H9 (cell line): ENCODE results near the gene TTC3. TPM values are rescaled to one million over a fixed set of nuclear protein-coding genes. Genes with fewer than 3 reads are reported as not detected.

Source experiments
- DNase-seq: peaks from one replicate; pipeline ENCODE4 v3.0.0-alpha.2; 2017
- H2AFZ ChIP-seq: one replicate; pipeline ENCODE4 v1.6.1; 2013; ENCODE audit warnings: mild to moderate bottlenecking, low read length, control low read depth, moderate library complexity
- H2AK5ac ChIP-seq: 2 replicates; pipeline ENCODE4 v1.6.1; 2013; ENCODE audit warnings: low read length, control low read depth, mixed read lengths; ENCODE audit not compliant: insufficient read length
- H2BK120ac ChIP-seq: one replicate; pipeline ENCODE4 v1.6.1; 2013; ENCODE audit warnings: low read depth, mild to moderate bottlenecking, low read length, control low read depth, inconsistent platforms; ENCODE audit not compliant: poor library complexity, severe bottlenecking
- H2BK12ac ChIP-seq: 2 replicates; pipeline ENCODE4 v1.6.1; 2013; ENCODE audit warnings: low read length, control low read depth, mixed read lengths, low read depth; ENCODE audit not compliant: insufficient read length
- H2BK15ac ChIP-seq: 2 replicates; pipeline ENCODE4 v1.6.1; 2013; ENCODE audit warnings: low read depth, low read length, control low read depth
- H2BK20ac ChIP-seq: one replicate; pipeline ENCODE4 v1.6.1; 2013; ENCODE audit warnings: low read depth, mild to moderate bottlenecking, low read length, control low read depth, inconsistent platforms; ENCODE audit not compliant: poor library complexity, severe bottlenecking
- H2BK5ac ChIP-seq: 2 replicates; pipeline ENCODE4 v1.6.1; 2013; ENCODE audit warnings: low read length, control low read depth, mixed read lengths; ENCODE audit not compliant: insufficient read length
- H3K14ac ChIP-seq: 2 replicates; pipeline ENCODE4 v1.6.1; 2013; ENCODE audit warnings: low read length, control low read depth; ENCODE audit not compliant: insufficient read depth
- H3K18ac ChIP-seq: 2 replicates; pipeline ENCODE4 v1.6.1; 2013; ENCODE audit warnings: low read depth, mild to moderate bottlenecking, mixed read lengths, low read length, control low read depth; ENCODE audit not compliant: insufficient read length
- H3K23ac ChIP-seq: 2 replicates; pipeline ENCODE4 v1.6.1; 2013; ENCODE audit warnings: low read length, control low read depth, mixed read lengths, low read depth; ENCODE audit not compliant: insufficient read length
- H3K23me2 ChIP-seq: 2 replicates; pipeline ENCODE4 v1.6.1; 2013; ENCODE audit warnings: low read depth, mild to moderate bottlenecking, mixed read lengths, low read length, control low read depth; ENCODE audit not compliant: insufficient read length, poor library complexity, severe bottlenecking
- H3K27ac ChIP-seq: 2 replicates; pipeline ENCODE4 v1.5.1; 2013; ENCODE audit warnings: low read length, control low read depth, mixed read lengths, low read depth; ENCODE audit not compliant: insufficient read length
- H3K27me3 ChIP-seq: 2 replicates; pipeline ENCODE4 v1.6.1; 2013; ENCODE audit warnings: low read length, control low read depth, inconsistent platforms; ENCODE audit not compliant: insufficient read depth
- H3K4ac ChIP-seq: 2 replicates; pipeline ENCODE4 v1.6.1; 2013; ENCODE audit warnings: low read depth, mild to moderate bottlenecking, control low read depth, inconsistent platforms, low read length, moderate library complexity
- H3K4me1 ChIP-seq: 2 replicates; pipeline ENCODE4 v1.6.1; 2013; ENCODE audit warnings: low read length, control low read depth, inconsistent platforms; ENCODE audit not compliant: insufficient read depth
- H3K4me2 ChIP-seq: 2 replicates; pipeline ENCODE4 v1.6.1; 2013; ENCODE audit warnings: low read length, control low read depth, mixed read lengths; ENCODE audit not compliant: insufficient read length, insufficient read depth
- H3K56ac ChIP-seq: 2 replicates; pipeline ENCODE4 v1.6.1; 2013; ENCODE audit warnings: low read depth, mild to moderate bottlenecking, mixed read lengths, low read length, control low read depth; ENCODE audit not compliant: insufficient read length
- H3K79me1 ChIP-seq: 2 replicates; pipeline ENCODE4 v1.6.1; 2013; ENCODE audit warnings: low read depth, mild to moderate bottlenecking, moderate library complexity, low read length, control low read depth, inconsistent platforms; ENCODE audit not compliant: insufficient read depth, poor library complexity, severe bottlenecking
- H3K79me2 ChIP-seq: 2 replicates; pipeline ENCODE4 v1.6.1; 2013; ENCODE audit warnings: low read length, control low read depth, inconsistent platforms; ENCODE audit not compliant: insufficient read depth
- H3K9ac ChIP-seq: 2 replicates; pipeline ENCODE4 v1.6.1; 2013; ENCODE audit warnings: low read length, control low read depth, mixed read lengths; ENCODE audit not compliant: insufficient read length; ENCODE audit errors: extremely low read depth
- H3K9me3 ChIP-seq: one replicate; pipeline ENCODE4 v1.6.1; 2013; ENCODE audit warnings: low read depth, low read length, inconsistent platforms; ENCODE audit not compliant: control insufficient read depth
- H3T11ph ChIP-seq: one replicate; pipeline ENCODE4 v1.6.1; 2013; ENCODE audit warnings: mild to moderate bottlenecking, low read length, control low read depth, inconsistent platforms
- H4K20me1 ChIP-seq: one replicate; pipeline ENCODE4 v1.6.1; 2013; ENCODE audit not compliant: control insufficient read depth, insufficient read length, insufficient read depth
- H4K5ac ChIP-seq: 2 replicates; pipeline ENCODE4 v1.6.1; 2013; ENCODE audit warnings: low read depth, mild to moderate bottlenecking, mixed read lengths, low read length, control low read depth; ENCODE audit not compliant: insufficient read length
- H4K8ac ChIP-seq: replicated peaks from 2 replicates; pipeline ENCODE4 v1.6.1; 2013; ENCODE audit warnings: low read length, control low read depth, mixed read lengths, low read depth; ENCODE audit not compliant: insufficient read length
- H4K91ac ChIP-seq: 2 replicates; pipeline ENCODE4 v1.6.1; 2013; ENCODE audit warnings: low read depth, mild to moderate bottlenecking, moderate library complexity, mixed read lengths, low read length, control low read depth; ENCODE audit not compliant: insufficient read length
- H3K27ac Mint-ChIP-seq, 3 experiments: 2 replicates in 2 of 3; 3 replicates in 1 of 3; pipeline ENCODE4 v1.8.0; 2020 to 2021; ENCODE audit warnings: mixed read lengths in 3 of 3, mild to moderate bottlenecking in 1 of 3, moderate library complexity in 1 of 3
- H3K27me3 Mint-ChIP-seq: 2 replicates; pipeline ENCODE4 v1.8.0; 2021; ENCODE audit warnings: low read depth, mild to moderate bottlenecking, moderate library complexity, mixed read lengths
- H3K36me3 Mint-ChIP-seq, 3 experiments: 2 replicates in 2 of 3; 3 replicates in 1 of 3; pipeline ENCODE4 v1.8.0; 2020 to 2021; ENCODE audit warnings: low read depth in 3 of 3, mixed read lengths in 3 of 3; ENCODE audit not compliant: insufficient read depth in 1 of 3
- H3K4me1 Mint-ChIP-seq, 2 experiments: 2 replicates each; pipeline ENCODE4 v1.8.0; 2020; ENCODE audit warnings: mixed read lengths in 2 of 2
- H3K4me3 Mint-ChIP-seq, 2 experiments: 2 replicates in 1 of 2; 3 replicates in 1 of 2; pipeline ENCODE4 v1.8.0; 2020 to 2021; ENCODE audit warnings: mild to moderate bottlenecking in 2 of 2, mixed read lengths in 2 of 2, moderate library complexity in 1 of 2
- H3K9me3 Mint-ChIP-seq, 2 experiments: 2 replicates in 1 of 2; 3 replicates in 1 of 2; pipeline ENCODE4 v1.8.0; 2020; ENCODE audit warnings: mild to moderate bottlenecking in 2 of 2, mixed read lengths in 2 of 2, moderate library complexity in 1 of 2
- CTCF ChIP-seq: fragments of 200-600 bp; sonication (generic); conservative IDR thresholded peaks from 3 replicates; pipeline ENCODE4 v1.8.0; 2021; ENCODE audit warnings: antibody characterized with exemption, mild to moderate bottlenecking
- WGBS: extraction: QIAGEN DNeasy Blood & Tissue Kit; methylation state at CpG from one replicate; pipeline ENCODE4 v1.1.7; 2013; ENCODE audit warnings: missing lambda C conversion rate, low lambda C conversion rate, mixed read lengths; ENCODE audit not compliant: insufficient read length; ENCODE audit errors: extremely low coverage; 5-methylcytosine and 5-hydroxymethylcytosine counted together
- total RNA-seq: library from RNA; stranded (reverse); gene quantifications from 2 replicates; pipeline ENCODE4 v1.2.1, GENCODE V29; 2021

Gene TTC3
- total RNA-seq, 1 experiment from 2014 or later = 46.5 TPM

- Histone ChIP-seq H3K4ac (no peak overlapping the region), H3K4me2 (no peak overlapping the region), H3K79me2 (no peaks in the 10 kb centered on the region), H2BK15ac (no peak overlapping the region), H3K14ac (no peak overlapping the region), H4K91ac (no peak overlapping the region), H3K27ac (no peak overlapping the region), H3K9ac (no peak overlapping the region), H2BK120ac (no peak overlapping the region), H3K56ac (no peak overlapping the region), H2BK5ac (no peak overlapping the region), H4K5ac (no peak overlapping the region), H3T11ph (no peak overlapping the region), H3K4me1 (no peaks in the 10 kb centered on the region), H3K9me3 (no peaks in the 10 kb centered on the region), H2BK12ac (no peak overlapping the region), H3K18ac (no peak overlapping the region), H3K23ac (no peak overlapping the region), H4K8ac (no peak overlapping the region), H2AFZ (no peak overlapping the region), H3K27me3 (no peaks in the 10 kb centered on the region), H2AK5ac (no peak overlapping the region), H3K79me1 (peaks cover 2% of the 10 kb centered on the region), H4K20me1 (no peaks in the 10 kb centered on the region), H2BK20ac (no peak overlapping the region), H3K23me2 (no peaks in the 10 kb centered on the region)
- H3K36me3 Mint-ChIP-seq = peaks cover 0 to 18% (median 0%) of the 10 kb centered on the region in 3 experiments; a peak in 3 of 7 replicates
- no peaks in the 10 kb centered on the region for H3K9me3 Mint-ChIP-seq
- WGBS = no CpG with 5 or more reads among the region's 2 CpGs
- TF ChIP-seq CTCF = no peak
- no peak for DNase-seq
- no peak overlapping the region for H3K4me3 Mint-ChIP-seq
- H3K4me1 Mint-ChIP-seq = no peaks in the 10 kb centered on the region
- no peak overlapping the region; a peak in 1 of 7 replicates for H3K27ac Mint-ChIP-seq
- no peaks in the 10 kb centered on the region for H3K27me3 Mint-ChIP-seq
Observed at GRCh38 chr21:37098751-37099150, 25.7 kb downstream of the TTC3 start.
